Glutamatergic neuron (in vitro differentiated cells): Measurements from ENCODE around the gene STPG4. TPM values are rescaled to one million over a fixed set of nuclear protein-coding genes. Genes with fewer than 3 reads are reported as not detected.
"Not testable (repeated sequence)": the region's sequence is repeated elsewhere in the genome, so short reads cannot be mapped to it uniquely, and the experiment has no call there.

Experiments used
- DNase-seq: peaks from one replicate; pipeline ENCODE4 v3.0.0; 2022
- H3K27ac Mint-ChIP-seq: one replicate; pipeline ENCODE4 v1.8.0; 2020; ENCODE audit warnings: mild to moderate bottlenecking, mixed read lengths, inconsistent platforms; ENCODE audit not compliant: unreplicated experiment
- H3K27me3 Mint-ChIP-seq: one replicate; pipeline ENCODE4 v1.8.0; 2020; ENCODE audit warnings: mild to moderate bottlenecking, moderate library complexity, mixed read lengths, inconsistent platforms; ENCODE audit not compliant: unreplicated experiment
- H3K36me3 Mint-ChIP-seq: one replicate; pipeline ENCODE4 v1.8.0; 2020; ENCODE audit warnings: mild to moderate bottlenecking, mixed read lengths, inconsistent platforms; ENCODE audit not compliant: unreplicated experiment
- H3K4me1 Mint-ChIP-seq: one replicate; pipeline ENCODE4 v1.8.0; 2020; ENCODE audit warnings: mild to moderate bottlenecking, low read depth, mixed read lengths, inconsistent platforms; ENCODE audit not compliant: unreplicated experiment
- H3K4me3 Mint-ChIP-seq: one replicate; pipeline ENCODE4 v1.8.0; 2020; ENCODE audit warnings: mild to moderate bottlenecking, mixed read lengths, inconsistent platforms; ENCODE audit not compliant: unreplicated experiment
- H3K9me3 Mint-ChIP-seq: one replicate; pipeline ENCODE4 v1.8.0; 2020; ENCODE audit warnings: mild to moderate bottlenecking, moderate library complexity, mixed read lengths, inconsistent platforms; ENCODE audit not compliant: unreplicated experiment
- CTCF ChIP-seq: fragments of 200-600 bp; sonication (generic); IDR thresholded peaks from one replicate; pipeline ENCODE4 v1.5.0; 2021; ENCODE audit not compliant: partially characterized antibody, unreplicated experiment
- total RNA-seq: library from RNA; stranded (reverse); fragmentation: NEBNext Ultra II Directional; extraction: Animal tissue kit (Norgen Biotek cat#: 25700); gene quantifications from one replicate; pipeline ENCODE4 v1.2.1, GENCODE V29; 2021; ENCODE audit not compliant: unreplicated experiment

The STPG4 gene
- total RNA-seq, 1 donor from 2014 or later: 1.3 TPM

- Mint-ChIP-seq H3K4me3 (peak overlapping the region; percentile 47), H3K27ac (peak overlapping the region; percentile 88), H3K9me3 (peaks cover 10% of the 10 kb centered on the region), H3K4me1 (peaks cover 68% of the 10 kb centered on the region), H3K36me3 (no peaks in the 10 kb centered on the region), H3K27me3 (peaks cover 7% of the 10 kb centered on the region)
- no peak for TF ChIP-seq CTCF
- no peak for DNase-seq
Measured at GRCh38 chr2:47190188-47190881, 35.2 kb upstream of the STPG4 start.

- Mint-ChIP-seq H3K27ac (no peak overlapping the region), H3K36me3 (no peaks in the 10 kb centered on the region), H3K4me3 (no peak overlapping the region), H3K9me3 (peaks cover 10% of the 10 kb centered on the region), H3K27me3 (peaks cover 7% of the 10 kb centered on the region), H3K4me1 (peaks cover 65% of the 10 kb centered on the region)
- no peak for TF ChIP-seq CTCF
- no peak for DNase-seq
Measured at GRCh38 chr2:47189635-47190034, 34.5 kb upstream of the STPG4 start.

GRCh38 chr2:47187069-47187468 lies 32.0 kb upstream of the STPG4 start:
- no peak for TF ChIP-seq CTCF
- peaks cover 3% of the 10 kb centered on the region for H3K27me3 Mint-ChIP-seq
- H3K27ac Mint-ChIP-seq: peak overlapping the region; percentile 56
- no peaks in the 10 kb centered on the region for H3K9me3 Mint-ChIP-seq
- no peak for DNase-seq
- H3K4me1 Mint-ChIP-seq: peaks cover 41% of the 10 kb centered on the region
- H3K36me3 Mint-ChIP-seq: no peaks in the 10 kb centered on the region
- H3K4me3 Mint-ChIP-seq: peak overlapping the region; percentile 34

- Mint-ChIP-seq H3K9me3 (no peaks in the 10 kb centered on the region), H3K4me1 (peaks cover 34% of the 10 kb centered on the region), H3K36me3 (no peaks in the 10 kb centered on the region), H3K27ac (peak overlapping the region; percentile 65), H3K27me3 (peaks cover 3% of the 10 kb centered on the region), H3K4me3 (no peak overlapping the region)
- TF ChIP-seq CTCF: no peak
- DNase-seq: no peak
Measured at GRCh38 chr2:47186351-47186750, 31.2 kb upstream of the STPG4 start.

- not testable (repeated sequence) for H3K9me3 Mint-ChIP-seq, H3K36me3 Mint-ChIP-seq, DNase-seq, H3K27ac Mint-ChIP-seq, H3K27me3 Mint-ChIP-seq, H3K4me3 Mint-ChIP-seq
- peaks cover 24% of the 10 kb centered on the region for H3K4me1 Mint-ChIP-seq
Measured at GRCh38 chr2:47185098-47185497, 30.0 kb upstream of the STPG4 start.
